Endothelial cell of umbilical vein (primary cell): Measurements from ENCODE around the gene SLC25A41. TPM values are rescaled to one million over a fixed set of nuclear protein-coding genes. Genes with fewer than 3 reads are reported as not detected.

ENCODE experiments used
- BruUV-seq: library from RNA; stranded (reverse); fragments of 400-500 nt; replicated peaks from 2 replicates; lab custom pipeline; 2021; lab: Mats Ljungman, UMichigan
- CTCF ChIA-PET: fragments of 300-600, 350-600 bp; sonication (Branson Sonifier 250); formaldehyde crosslinking; loops from one replicate; lab custom pipeline; 2021; ENCODE audit warnings: antibody characterized with exemption, inconsistent platforms; lab: Charles Lee
- POLR2A ChIA-PET: fragments of 300-600, 350-600 bp; sonication (Branson Sonifier 250); formaldehyde crosslinking; loops from one replicate; lab custom pipeline; 2021; ENCODE audit warnings: antibody characterized with exemption, inconsistent platforms; lab: Charles Lee
- DNase-seq: peaks from one replicate; pipeline ENCODE4 v3.0.0-alpha.2; 2011; ENCODE audit warnings: low read depth, low spot score
- FAIRE-seq: peaks from 2 replicates; lab custom pipeline; 2011; peaks lifted over from hg19 to GRCh38; lab: Jason Lieb, UNC
- H2AFZ ChIP-seq: 2 replicates; pipeline ENCODE4 v1.6.0; 2012; ENCODE audit warnings: low read depth, low read length, control low read depth, inconsistent platforms
- H3K27ac ChIP-seq: 2 replicates; pipeline ENCODE4 v1.5.1; 2011; ENCODE audit warnings: low read depth, mild to moderate bottlenecking, control low read depth, low read length, moderate library complexity; ENCODE audit not compliant: insufficient read depth
- H3K27me3 ChIP-seq, 2 experiments: 2 replicates each; pipeline versions ENCODE4 v1.6.0 to v1.6.1; 2011; ENCODE audit warnings: low read length in 2 of 2, mixed read lengths in 1 of 2; ENCODE audit not compliant: control insufficient read depth in 2 of 2, insufficient read depth in 2 of 2
- H3K36me3 ChIP-seq, 2 experiments: 2 replicates in 1 of 2; 3 replicates in 1 of 2; pipeline ENCODE4 v1.5.1; 2011; ENCODE audit warnings: low read length in 2 of 2, mild to moderate bottlenecking in 1 of 2, moderate library complexity in 1 of 2; ENCODE audit not compliant: control insufficient read depth in 2 of 2, insufficient read depth in 2 of 2; ENCODE audit errors: extremely low read depth in 1 of 2
- H3K4me1 ChIP-seq: 3 replicates; pipeline ENCODE4 v1.5.1; 2011; ENCODE audit warnings: mild to moderate bottlenecking, low read length; ENCODE audit not compliant: control insufficient read depth, insufficient read depth; ENCODE audit errors: extremely low read depth
- H3K4me2 ChIP-seq: 2 replicates; pipeline ENCODE4 v1.6.1; 2011; ENCODE audit warnings: low read length, control low read depth, mixed read lengths; ENCODE audit not compliant: insufficient read depth
- H3K4me3 ChIP-seq, 3 experiments: fragments of 200-600 bp in 1 of 3; sonication (generic), shearing (Covaris generic) in 1 of 3; replicated peaks in 1 of 3; 2 replicates each; pipeline ENCODE4 v1.5.1; 2011 to 2016; ENCODE audit warnings: control low read depth in 3 of 3, low read length in 3 of 3, mild to moderate bottlenecking in 2 of 3, inconsistent platforms in 1 of 3, low read depth in 1 of 3, moderate library complexity in 1 of 3; ENCODE audit not compliant: insufficient read depth in 1 of 3
- H3K79me2 ChIP-seq: 2 replicates; pipeline ENCODE4 v1.6.0; 2012; ENCODE audit warnings: low read length, inconsistent platforms; ENCODE audit not compliant: control insufficient read depth, insufficient read depth
- H3K9ac ChIP-seq: replicated peaks from 2 replicates; pipeline ENCODE3; 2011; ENCODE audit warnings: low read length, control low read depth; ENCODE audit not compliant: insufficient read depth; ENCODE audit errors: extremely low read depth
- H3K9me1 ChIP-seq: replicated peaks from 3 replicates; pipeline ENCODE4 v1.6.0; 2011; ENCODE audit warnings: mild to moderate bottlenecking, low read length; ENCODE audit not compliant: control insufficient read depth, insufficient read depth; ENCODE audit errors: extremely low read depth
- H3K9me3 ChIP-seq: replicated peaks from 2 replicates; pipeline ENCODE4 v1.5.1; 2012; ENCODE audit warnings: low read length, inconsistent platforms; ENCODE audit not compliant: control insufficient read depth, insufficient read depth
- H4K20me1 ChIP-seq: replicated peaks from 2 replicates; pipeline ENCODE3; 2011; ENCODE audit warnings: mild to moderate bottlenecking, low read length; ENCODE audit not compliant: control insufficient read depth, insufficient read depth; ENCODE audit errors: extremely low read depth
- CTCF ChIP-seq, 2 donors: IDR thresholded peaks; 1 replicate in 1 of 2; 2 replicates in 1 of 2; pipeline ENCODE4 v1.5.1; 2011; ENCODE audit warnings: low read length in 2 of 2, mild to moderate bottlenecking in 2 of 2, moderate library complexity in 2 of 2, control low read depth in 1 of 2, inconsistent platforms in 1 of 2, low read depth in 1 of 2; ENCODE audit not compliant: insufficient read depth in 1 of 2; ENCODE audit errors: extremely low read depth in 1 of 2
- EZH2 ChIP-seq: IDR thresholded peaks from 2 replicates; pipeline ENCODE4 v1.6.1; 2012; ENCODE audit warnings: borderline replicate concordance, low read depth, mild to moderate bottlenecking, moderate library complexity, low read length, inconsistent platforms; ENCODE audit not compliant: severe bottlenecking
- FOS ChIP-seq: IDR thresholded peaks from 2 replicates; pipeline ENCODE4 v1.6.1; 2011; ENCODE audit warnings: mild to moderate bottlenecking, low read length, moderate library complexity, borderline replicate concordance; ENCODE audit not compliant: insufficient read depth
- GATA2 ChIP-seq: IDR thresholded peaks from 2 replicates; pipeline ENCODE4 v1.7.0; 2011; ENCODE audit warnings: low read depth, mild to moderate bottlenecking, moderate library complexity, mixed read lengths, low read length; ENCODE audit not compliant: insufficient read length, insufficient read depth
- JUN ChIP-seq: IDR thresholded peaks from 2 replicates; pipeline ENCODE4 v1.6.1; 2011; ENCODE audit warnings: borderline replicate concordance, low read depth; ENCODE audit not compliant: insufficient read length, insufficient read depth
- MAX ChIP-seq: IDR thresholded peaks from 2 replicates; pipeline ENCODE4 v1.6.1; 2011; ENCODE audit not compliant: insufficient read depth, insufficient read length
- MYC ChIP-seq: IDR thresholded peaks from one replicate; pipeline ENCODE4 v1.6.1; 2011; ENCODE audit warnings: mild to moderate bottlenecking, low read depth, low read length
- POLR2A ChIP-seq: IDR thresholded peaks from 2 replicates; pipeline ENCODE4 v1.6.1; 2012; ENCODE audit warnings: low read depth, mild to moderate bottlenecking, control low read depth, low read length
- POLR2AphosphoS5 ChIP-seq: IDR thresholded peaks from 2 replicates; pipeline ENCODE4 v1.6.1; 2012; ENCODE audit warnings: low read depth, mild to moderate bottlenecking, control low read depth, low read length, moderate library complexity; ENCODE audit not compliant: insufficient read depth
- dilution Hi-C: fragments of 300-500 bp; cut with MboI; formaldehyde crosslinking; loops from one replicate; pipeline ENCODE4 v1.15.0; 2019; ENCODE audit warnings: low sequenced_read_pairs; ENCODE audit not compliant: extremely low pct_ligation_motif_present
- intact Hi-C: fragments of 100-400 bp; cut with micrococcal nuclease; formaldehyde crosslinking; loops from one replicate; pipeline ENCODE4 v1.10.0; 2022
- polyA plus RNA-seq, 4 experiments: library from polyadenylated mRNA; depleted of rRNA in 3 of 4; stranded (reverse) in 3 of 4; unstranded in 1 of 4; fragments of >200 nt; gene quantifications; 2 replicates each; pipeline versions ENCODE4 v1.2.1 to v1.2.3, GENCODE V29; 2011 to 2012; ENCODE audit warnings: missing spikeins in 1 of 4
- total RNA-seq: library from RNA; stranded (reverse); gene quantifications from 2 replicates; pipeline ENCODE4 v1.2.3, GENCODE V29; 2021

The SLC25A41 gene
- total and polyA plus RNA-seq, 2 donors (not counting 3 experiments of a cell fraction or from before 2014, with no cell fraction given) = 0.21 TPM; not detected in 1

- no peak overlapping the region for H3K9ac ChIP-seq
- H3K36me3 ChIP-seq = no peaks in the 10 kb centered on the region
- H4K20me1 ChIP-seq = no peaks in the 10 kb centered on the region
- TF ChIP-seq MYC (no peak), MAX (no peak), POLR2A (no peak), JUN (no peak), CTCF (IDR thresholded peaks at IDR 0.05; ENCODE audit: extremely low read depth in 1 of 2, insufficient read depth in 1 of 2, low read depth in 1 of 2, low read length in 2 of 2) (no peak), POLR2AphosphoS5 (no peak), EZH2 (no peak), FOS (no peak), GATA2 (no peak)
- dilution Hi-C loops (no loop called here), intact Hi-C loops (no loop called here)
- H3K79me2 ChIP-seq = peaks cover 18% of the 10 kb centered on the region
- no peak overlapping the region for H3K27ac ChIP-seq
- POLR2A ChIA-PET = no interaction called here
- peaks cover 7% of the 10 kb centered on the region for H3K4me1 ChIP-seq
- no peaks in the 10 kb centered on the region for H3K9me3 ChIP-seq
- H3K4me2 ChIP-seq = no peak overlapping the region
- FAIRE-seq (no peak), DNase-seq (no peak)
- no peaks in the 10 kb centered on the region for H3K9me1 ChIP-seq
- CTCF ChIA-PET = interaction anchor here (2.0 kb wide), 1 partner anchor 23 kb away, joined by 6 read pairs; no protein-coding TSS in a partner anchor
- no peaks in the 10 kb centered on the region for H3K27me3 ChIP-seq
- H2AFZ ChIP-seq = no peak overlapping the region
- no TSS peak for BruUV-seq
- no peak overlapping the region for H3K4me3 ChIP-seq
These were observed 38.7 kb downstream of the SLC25A41 start for GRCh38 chr19:6394831-6395230.
